Peyer's patch (tissue), 4 donors: Measurements from ENCODE around the gene LYSET.
"Not testable (repeated sequence)": the region's sequence is repeated elsewhere in the genome, so short reads cannot be mapped to it uniquely, and the experiment has no call there.

ENCODE experiments used
- CTCF ChIP-seq, 6 experiments: fragments of 450-650 bp in 4 of 6; fragments of 200-600 bp in 2 of 6; sonication (generic) in 1 of 6; IDR thresholded peaks; one replicate each; pipeline ENCODE4 v1.5.1; 2017 to 2019; ENCODE audit warnings: antibody characterized with exemption in 6 of 6, mild to moderate bottlenecking in 3 of 6, moderate library complexity in 1 of 6
- POLR2A ChIP-seq, 2 donors: fragments of 450-650 bp; IDR thresholded peaks; one replicate each; pipeline ENCODE4 v1.5.1; 2017; ENCODE audit warnings: antibody characterized with exemption in 2 of 2, mild to moderate bottlenecking in 2 of 2, moderate library complexity in 2 of 2

GRCh38 chr14:93168610-93169009 is 16.5 kb upstream of the LYSET start:
- not testable (repeated sequence) for TF ChIP-seq POLR2A, CTCF (IDR thresholded peaks at IDR 0.05)
